B cell (primary cell): ENCODE data around the gene TBC1D4. TPM values are rescaled to one million over a fixed set of nuclear protein-coding genes. Genes with fewer than 3 reads are reported as not detected.

ENCODE experiments used
- ATAC-seq: fragments of 200-7000 bp; cut with Tn5 transposase; one replicate; pipeline ENCODE4 v1.10.0; 2021; ENCODE audit warnings: low read depth, mild to moderate bottlenecking, moderate number of reproducible peaks, moderate library complexity
- CTCF ChIA-PET: fragments of 350-600 bp; sonication (Branson Sonifier 250); formaldehyde crosslinking; loops from one replicate; lab custom pipeline; 2021; ENCODE audit warnings: antibody characterized with exemption, inconsistent platforms; lab: Charles Lee
- POLR2A ChIA-PET: fragments of 350-600 bp; sonication (Branson Sonifier 250); formaldehyde crosslinking; loops from one replicate; lab custom pipeline; 2021; ENCODE audit warnings: antibody characterized with exemption; lab: Charles Lee
- DNase-seq: peaks from one replicate; pipeline ENCODE4 v3.0.0; 2013
- H2AFZ ChIP-seq: 2 replicates; pipeline ENCODE4 v1.6.1; 2012; ENCODE audit warnings: mild to moderate bottlenecking, low read depth, low read length; ENCODE audit not compliant: insufficient read depth, poor library complexity, severe bottlenecking
- H3K27ac ChIP-seq, 2 donors: 1 replicate in 1 of 2; 2 replicates in 1 of 2; pipeline ENCODE4 v1.5.1; 2012 to 2013; ENCODE audit warnings: low read length in 2 of 2, mild to moderate bottlenecking in 2 of 2, moderate library complexity in 1 of 2
- H3K27me3 ChIP-seq, 4 experiments: fragments of 200-600 bp in 1 of 4; sonication (generic) in 1 of 4; replicated peaks in 1 of 4; 1 replicate in 2 of 4; 2 replicates in 2 of 4; pipeline versions ENCODE4 v1.6.1 to v1.7.0; 2013 to 2016; ENCODE audit warnings: low read length in 3 of 4, mild to moderate bottlenecking in 2 of 4, mixed read lengths in 1 of 4, moderate library complexity in 1 of 4; ENCODE audit not compliant: insufficient read depth in 4 of 4, control insufficient read depth in 3 of 4; ENCODE audit errors: control extremely low read depth in 1 of 4
- H3K36me3 ChIP-seq, 2 experiments: replicated peaks in 1 of 2; 1 replicate in 1 of 2; 2 replicates in 1 of 2; pipeline versions ENCODE4 v1.6.1 to v1.7.1; 2013; ENCODE audit warnings: low read length in 1 of 2; ENCODE audit not compliant: insufficient read depth in 2 of 2, control insufficient read depth in 1 of 2; ENCODE audit errors: control extremely low read depth in 1 of 2, extremely low read depth in 1 of 2
- H3K4me1 ChIP-seq, 2 donors: fragments of 200-600 bp in 1 of 2; sonication (generic) in 1 of 2; 1 replicate in 1 of 2; 2 replicates in 1 of 2; pipeline versions ENCODE4 v1.5.1 to v1.6.1; 2013 to 2017; ENCODE audit warnings: low read length in 2 of 2; ENCODE audit not compliant: control insufficient read depth in 2 of 2, insufficient read depth in 2 of 2
- H3K4me2 ChIP-seq: replicated peaks from 2 replicates; pipeline ENCODE3; 2012; ENCODE audit warnings: mild to moderate bottlenecking, low read depth, low read length; ENCODE audit not compliant: poor library complexity, severe bottlenecking
- H3K4me3 ChIP-seq, 5 experiments: fragments of 200-600 bp in 1 of 5; sonication (generic) in 1 of 5; 1 replicate in 3 of 5; 2 replicates in 2 of 5; pipeline versions ENCODE4 v1.5.1 to v1.7.0; 2011 to 2016; ENCODE audit warnings: low read length in 4 of 5, mild to moderate bottlenecking in 4 of 5, low read depth in 2 of 5, control low read depth in 1 of 5, moderate library complexity in 1 of 5; ENCODE audit not compliant: insufficient read depth in 1 of 5; ENCODE audit errors: control extremely low read depth in 1 of 5, extremely low read depth in 1 of 5
- H3K79me2 ChIP-seq: fragments of 200-600 bp; sonication (generic); one replicate; pipeline ENCODE4 v1.6.0; 2016; ENCODE audit warnings: low read length; ENCODE audit not compliant: control insufficient read depth, insufficient read depth
- H3K9ac ChIP-seq: fragments of 200-600 bp; sonication (generic); 2 replicates; pipeline ENCODE4 v1.6.1; 2017; ENCODE audit warnings: mild to moderate bottlenecking, low read length, moderate library complexity
- H3K9me3 ChIP-seq, 3 donors: one replicate each; pipeline versions ENCODE4 v1.6.1 to v1.7.1; 2013; ENCODE audit warnings: low read length in 2 of 3; ENCODE audit not compliant: control insufficient read depth in 2 of 3, insufficient read depth in 1 of 3; ENCODE audit errors: control extremely low read depth in 1 of 3
- H4K20me1 ChIP-seq: 2 replicates; pipeline ENCODE4 v1.6.0; 2012; ENCODE audit warnings: mild to moderate bottlenecking, low read length; ENCODE audit not compliant: insufficient read depth, control insufficient read depth, poor library complexity, severe bottlenecking
- H3K27ac Mint-ChIP-seq: one replicate; pipeline ENCODE4 v1.8.0; 2021; ENCODE audit warnings: mixed read lengths
- H3K27me3 Mint-ChIP-seq: one replicate; pipeline ENCODE4 v1.8.0; 2021; ENCODE audit warnings: mixed read lengths
- H3K4me1 Mint-ChIP-seq: one replicate; pipeline ENCODE4 v1.8.0; 2021; ENCODE audit warnings: mixed read lengths
- H3K4me3 Mint-ChIP-seq: one replicate; pipeline ENCODE4 v1.8.0; 2021; ENCODE audit warnings: mixed read lengths
- H3K9me3 Mint-ChIP-seq: one replicate; pipeline ENCODE4 v1.8.0; 2022; ENCODE audit warnings: mixed read lengths; ENCODE audit not compliant: insufficient read depth
- EZH2 ChIP-seq: IDR thresholded peaks from 2 replicates; pipeline ENCODE4 v1.6.1; 2012; ENCODE audit warnings: borderline replicate concordance, low read depth, mild to moderate bottlenecking, moderate library complexity, low read length; ENCODE audit not compliant: insufficient read depth, poor library complexity, severe bottlenecking
- whole genome bisulfite sequencing: methylation state at CpG from one replicate; pipeline ENCODE4 v1.1.5; 2013; ENCODE audit warnings: missing lambda C conversion rate; ENCODE audit not compliant: insufficient coverage; 5-methylcytosine and 5-hydroxymethylcytosine counted together
- intact Hi-C: fragments of 100-400 bp; cut with micrococcal nuclease; formaldehyde crosslinking; loops from one replicate; pipeline ENCODE4 v1.10.0; 2022
- polyA plus RNA-seq: library from polyadenylated mRNA; depleted of rRNA; stranded (reverse); fragments of >200 nt; gene quantifications from 2 replicates; pipeline ENCODE4 v1.2.3, GENCODE V29; 2012
- total RNA-seq, 2 donors: library from RNA; stranded (reverse); fragments of 120-200 nt in 1 of 2; gene quantifications; 1 replicate in 1 of 2; 2 replicates in 1 of 2; pipeline versions ENCODE4 v1.2.3 to v1.2.4, GENCODE V29; 2013 to 2022
- TF ChIP-seq, protein P1 (sequence below): fragments of 200-600 bp; IDR thresholded peaks from one replicate; pipeline ENCODE4 v1.8.0; 2022; ENCODE audit warnings: antibody characterized with exemption, mild to moderate bottlenecking

The TBC1D4 gene
- total and polyA plus RNA-seq, 2 donors (not counting 1 experiment from before 2014, with no cell fraction given): 1.6 to 3.5 TPM

- H3K79me2 ChIP-seq: no peaks in the 10 kb centered on the region
- Mint-ChIP-seq H3K27me3 (peaks cover 7% of the 10 kb centered on the region), H3K27ac (no peak overlapping the region), H3K9me3 (no peaks in the 10 kb centered on the region), H3K4me1 (no peaks in the 10 kb centered on the region), H3K4me3 (no peak overlapping the region)
- no peak overlapping the region for H3K9ac ChIP-seq
- intact Hi-C loops: no loop called here
- H3K36me3 ChIP-seq: no peaks in the 10 kb centered on the region
- no peak for TF ChIP-seq EZH2
- TF ChIP-seq, protein P1, sequence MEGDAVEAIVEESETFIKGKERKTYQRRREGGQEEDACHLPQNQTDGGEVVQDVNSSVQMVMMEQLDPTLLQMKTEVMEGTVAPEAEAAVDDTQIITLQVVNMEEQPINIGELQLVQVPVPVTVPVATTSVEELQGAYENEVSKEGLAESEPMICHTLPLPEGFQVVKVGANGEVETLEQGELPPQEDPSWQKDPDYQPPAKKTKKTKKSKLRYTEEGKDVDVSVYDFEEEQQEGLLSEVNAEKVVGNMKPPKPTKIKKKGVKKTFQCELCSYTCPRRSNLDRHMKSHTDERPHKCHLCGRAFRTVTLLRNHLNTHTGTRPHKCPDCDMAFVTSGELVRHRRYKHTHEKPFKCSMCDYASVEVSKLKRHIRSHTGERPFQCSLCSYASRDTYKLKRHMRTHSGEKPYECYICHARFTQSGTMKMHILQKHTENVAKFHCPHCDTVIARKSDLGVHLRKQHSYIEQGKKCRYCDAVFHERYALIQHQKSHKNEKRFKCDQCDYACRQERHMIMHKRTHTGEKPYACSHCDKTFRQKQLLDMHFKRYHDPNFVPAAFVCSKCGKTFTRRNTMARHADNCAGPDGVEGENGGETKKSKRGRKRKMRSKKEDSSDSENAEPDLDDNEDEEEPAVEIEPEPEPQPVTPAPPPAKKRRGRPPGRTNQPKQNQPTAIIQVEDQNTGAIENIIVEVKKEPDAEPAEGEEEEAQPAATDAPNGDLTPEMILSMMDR: no peak
- CTCF ChIA-PET: interaction anchor here (0.9 kb wide), 1 partner anchor 9 kb away, joined by 3 read pairs; no protein-coding TSS in a partner anchor
- ATAC-seq (no peak), DNase-seq (no peak)
- H3K4me3 ChIP-seq: no peak overlapping the region
- no peak overlapping the region for H2AFZ ChIP-seq
- no CpG with 5 or more reads among the region's 1 CpG for WGBS
- POLR2A ChIA-PET: no interaction called here
- no peaks in the 10 kb centered on the region for H3K27me3 ChIP-seq
- no peak overlapping the region for H3K4me2 ChIP-seq
- no peak overlapping the region for H3K27ac ChIP-seq
- no peaks in the 10 kb centered on the region for H4K20me1 ChIP-seq
- no peaks in the 10 kb centered on the region for H3K9me3 ChIP-seq
- H3K4me1 ChIP-seq: no peaks in the 10 kb centered on the region
Measured at GRCh38 chr13:75494491-75494890, 12.5 kb upstream of the TBC1D4 start.

DNA sequence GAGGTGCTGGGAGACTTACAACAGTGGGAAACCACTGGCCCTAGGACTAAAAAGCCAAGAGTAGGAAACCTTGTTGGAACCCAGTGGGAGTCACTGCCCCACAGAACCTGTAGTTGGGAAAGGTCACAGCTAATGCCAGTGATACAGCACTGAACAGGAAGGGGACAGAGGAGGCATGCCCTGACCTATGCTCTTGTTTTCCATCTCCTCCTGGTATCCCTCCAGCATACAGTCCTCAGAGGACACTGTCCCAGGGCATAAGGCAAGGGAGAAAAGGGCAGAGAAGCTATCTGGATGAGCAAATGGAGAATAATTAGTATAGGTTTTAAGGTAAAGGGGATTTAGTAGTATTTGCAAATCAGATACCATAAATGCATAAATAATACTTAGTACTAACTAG, 11.2 kb upstream of the TBC1D4 start:
- Histone ChIP-seq H2AFZ (no peak overlapping the region), H3K79me2 (no peaks in the 10 kb centered on the region), H3K4me3 (no peak overlapping the region), H3K4me2 (no peak overlapping the region), H3K9me3 (no peaks in the 10 kb centered on the region), H3K9ac (no peak overlapping the region), H4K20me1 (no peaks in the 10 kb centered on the region), H3K4me1 (no peaks in the 10 kb centered on the region), H3K27me3 (no peaks in the 10 kb centered on the region), H3K27ac (no peak overlapping the region), H3K36me3 (no peaks in the 10 kb centered on the region)
- Mint-ChIP-seq H3K4me1 (no peaks in the 10 kb centered on the region), H3K9me3 (no peaks in the 10 kb centered on the region), H3K27me3 (peaks cover 4% of the 10 kb centered on the region), H3K4me3 (no peak overlapping the region), H3K27ac (no peak overlapping the region)
- ChIA-PET CTCF (no interaction called here), POLR2A (no interaction called here)
- no peak for TF ChIP-seq EZH2
- TF ChIP-seq, protein P1: no peak
- ATAC-seq (no peak), DNase-seq (no peak)
- intact Hi-C loops: no loop called here
